Measurements from ENCODE around the gene CNTN4.

DNA sequence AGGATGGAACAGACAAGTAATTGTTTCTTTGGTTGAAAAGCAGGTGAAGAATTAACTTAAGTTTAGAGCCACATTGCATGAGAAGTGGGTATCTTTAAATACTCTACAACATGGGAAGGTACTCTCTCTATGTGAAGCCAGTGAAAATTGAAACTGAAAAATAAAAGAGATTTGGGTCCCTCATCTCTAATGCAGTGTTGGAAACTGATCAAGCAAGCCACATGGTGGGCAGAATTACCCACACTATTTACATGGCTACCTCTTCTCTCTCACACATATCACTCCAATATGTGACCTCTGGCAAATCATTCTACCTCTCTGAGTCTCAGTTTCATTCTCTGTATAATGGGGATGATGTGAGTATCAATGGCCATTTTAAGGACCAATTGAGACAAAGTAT, 672.5 kb downstream of the CNTN4 start:
- no peak for TF ChIP-seq POLR2A (IDR thresholded peaks at IDR 0.05)
- TF ChIP-seq, protein P1, sequence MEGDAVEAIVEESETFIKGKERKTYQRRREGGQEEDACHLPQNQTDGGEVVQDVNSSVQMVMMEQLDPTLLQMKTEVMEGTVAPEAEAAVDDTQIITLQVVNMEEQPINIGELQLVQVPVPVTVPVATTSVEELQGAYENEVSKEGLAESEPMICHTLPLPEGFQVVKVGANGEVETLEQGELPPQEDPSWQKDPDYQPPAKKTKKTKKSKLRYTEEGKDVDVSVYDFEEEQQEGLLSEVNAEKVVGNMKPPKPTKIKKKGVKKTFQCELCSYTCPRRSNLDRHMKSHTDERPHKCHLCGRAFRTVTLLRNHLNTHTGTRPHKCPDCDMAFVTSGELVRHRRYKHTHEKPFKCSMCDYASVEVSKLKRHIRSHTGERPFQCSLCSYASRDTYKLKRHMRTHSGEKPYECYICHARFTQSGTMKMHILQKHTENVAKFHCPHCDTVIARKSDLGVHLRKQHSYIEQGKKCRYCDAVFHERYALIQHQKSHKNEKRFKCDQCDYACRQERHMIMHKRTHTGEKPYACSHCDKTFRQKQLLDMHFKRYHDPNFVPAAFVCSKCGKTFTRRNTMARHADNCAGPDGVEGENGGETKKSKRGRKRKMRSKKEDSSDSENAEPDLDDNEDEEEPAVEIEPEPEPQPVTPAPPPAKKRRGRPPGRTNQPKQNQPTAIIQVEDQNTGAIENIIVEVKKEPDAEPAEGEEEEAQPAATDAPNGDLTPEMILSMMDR (IDR thresholded peaks at IDR 0.05): no peak
- TF ChIP-seq POLR2AphosphoS5 (IDR thresholded peaks at IDR 0.05): no peak
- TF ChIP-seq EP300 (IDR thresholded peaks at IDR 0.05): no peak

Data from gastroesophageal sphincter (tissue), 3 donors.